Body of pancreas (tissue), 4 donors: ENCODE measurements around the gene NUP153. TPM values are rescaled to one million over a fixed set of nuclear protein-coding genes. Genes with fewer than 3 reads are reported as not detected.
A peak's percentile ranks its signal among the peaks of the same experiment; 100 is the strongest.
"Not testable (repeated sequence)": the region's sequence is repeated elsewhere in the genome, so short reads cannot be mapped to it uniquely, and the experiment has no call there.

Experiments
- ATAC-seq: fragments of 150-250 bp; one replicate; pipeline ENCODE4 v1.9.1; 2016
- DNase-seq, 4 donors: peaks; one replicate each; pipeline ENCODE4 v3.0.0-alpha.2; 2019
- H3K27ac ChIP-seq, 4 donors: fragments of 200-600 bp; sonication (generic); 1 replicate in 3 of 4; 2 replicates in 1 of 4; pipeline versions ENCODE4 v1.5.1 to v1.6.1; 2016 to 2019; ENCODE audit warnings: mild to moderate bottlenecking in 1 of 4, mixed read lengths in 1 of 4, moderate library complexity in 1 of 4
- H3K27me3 ChIP-seq, 2 donors: fragments of 200-600 bp; sonication (generic); one replicate each; pipeline ENCODE4 v1.6.0; 2016; ENCODE audit warnings: mild to moderate bottlenecking in 1 of 2
- H3K36me3 ChIP-seq, 2 donors: fragments of 200-600 bp; sonication (generic); replicated peaks in 1 of 2; 2 replicates each; pipeline ENCODE4 v1.5.1; 2016; ENCODE audit warnings: low read depth in 2 of 2; ENCODE audit not compliant: insufficient read depth in 1 of 2
- H3K4me1 ChIP-seq: fragments of 200-600 bp; sonication (generic); one replicate; pipeline ENCODE4 v1.6.0; 2016
- H3K4me3 ChIP-seq, 2 donors: fragments of 200-600 bp; sonication (generic); 1 replicate in 1 of 2; 2 replicates in 1 of 2; pipeline ENCODE4 v1.5.1; 2016 to 2019
- H3K9me3 ChIP-seq, 3 donors: fragments of 200-600 bp; sonication (generic); 1 replicate in 2 of 3; 2 replicates in 1 of 3; pipeline ENCODE4 v1.5.1; 2016
- POLR2A ChIP-seq, 3 donors: fragments of 450-650 bp; IDR thresholded peaks; one replicate each; pipeline ENCODE4 v1.6.1; 2016; ENCODE audit warnings: antibody characterized with exemption in 3 of 3, mild to moderate bottlenecking in 2 of 3
- WGBS, 2 donors: methylation state at CpG; one replicate each; pipeline ENCODE4 v1.1.5; 2017; 5-methylcytosine and 5-hydroxymethylcytosine counted together
- intact Hi-C: fragments of 100-400 bp; cut with DNase I; formaldehyde crosslinking; loops from one replicate; pipeline ENCODE4 v1.15.1; 2023
- total RNA-seq, 2 donors: library from RNA; depleted of rRNA; stranded (reverse); fragments of >200 nt; gene quantifications; one replicate each; pipeline ENCODE4 v1.1.0, GENCODE V29; 2016
- TF ChIP-seq, protein P1 (sequence below), 7 experiments: fragments of 450-650 bp in 4 of 7; fragments of 200-600 bp in 3 of 7; sonication (generic) in 3 of 7; IDR thresholded peaks; one replicate each; pipeline ENCODE4 v1.5.1; 2016 to 2019; ENCODE audit warnings: antibody characterized with exemption in 7 of 7

The NUP153 gene
- total RNA-seq = 10 to 100 TPM; 15.8 to 20.8 TPM

- peak within 1 kb of the TSS; percentile 95 to 100 (median 100) for H3K27ac ChIP-seq
- DNase-seq (peak; percentile 99), ATAC-seq (peak; percentile 88)
- no peaks in the 10 kb centered on the region for H3K36me3 ChIP-seq
- peaks cover 38% of the 10 kb centered on the region for H3K4me1 ChIP-seq
- TF ChIP-seq, protein P1, sequence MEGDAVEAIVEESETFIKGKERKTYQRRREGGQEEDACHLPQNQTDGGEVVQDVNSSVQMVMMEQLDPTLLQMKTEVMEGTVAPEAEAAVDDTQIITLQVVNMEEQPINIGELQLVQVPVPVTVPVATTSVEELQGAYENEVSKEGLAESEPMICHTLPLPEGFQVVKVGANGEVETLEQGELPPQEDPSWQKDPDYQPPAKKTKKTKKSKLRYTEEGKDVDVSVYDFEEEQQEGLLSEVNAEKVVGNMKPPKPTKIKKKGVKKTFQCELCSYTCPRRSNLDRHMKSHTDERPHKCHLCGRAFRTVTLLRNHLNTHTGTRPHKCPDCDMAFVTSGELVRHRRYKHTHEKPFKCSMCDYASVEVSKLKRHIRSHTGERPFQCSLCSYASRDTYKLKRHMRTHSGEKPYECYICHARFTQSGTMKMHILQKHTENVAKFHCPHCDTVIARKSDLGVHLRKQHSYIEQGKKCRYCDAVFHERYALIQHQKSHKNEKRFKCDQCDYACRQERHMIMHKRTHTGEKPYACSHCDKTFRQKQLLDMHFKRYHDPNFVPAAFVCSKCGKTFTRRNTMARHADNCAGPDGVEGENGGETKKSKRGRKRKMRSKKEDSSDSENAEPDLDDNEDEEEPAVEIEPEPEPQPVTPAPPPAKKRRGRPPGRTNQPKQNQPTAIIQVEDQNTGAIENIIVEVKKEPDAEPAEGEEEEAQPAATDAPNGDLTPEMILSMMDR (IDR thresholded peaks at IDR 0.05) = peak in 2 of 7 experiments; percentile 2 to 22
- TF ChIP-seq POLR2A (IDR thresholded peaks at IDR 0.05) = peak; percentile 95 to 96 (median 96)
- H3K27me3 ChIP-seq = no peaks in the 10 kb centered on the region
- intact Hi-C loops = no loop called here
- H3K9me3 ChIP-seq = no peaks in the 10 kb centered on the region
- peak within 1 kb of the TSS; percentile 72 to 91 for H3K4me3 ChIP-seq
- WGBS, 2 donors = 0 to 1% methylated on average over 32 to 59 of the region's 69 CpGs
These were observed at the start of gene NUP153 for GRCh38 chr6:17706580-17707370. Gene NUP153, minus strand, starts transcription at chr6:17706925. Its CDS starts 538 bp downstream, at chr6:17706387.

DNA sequence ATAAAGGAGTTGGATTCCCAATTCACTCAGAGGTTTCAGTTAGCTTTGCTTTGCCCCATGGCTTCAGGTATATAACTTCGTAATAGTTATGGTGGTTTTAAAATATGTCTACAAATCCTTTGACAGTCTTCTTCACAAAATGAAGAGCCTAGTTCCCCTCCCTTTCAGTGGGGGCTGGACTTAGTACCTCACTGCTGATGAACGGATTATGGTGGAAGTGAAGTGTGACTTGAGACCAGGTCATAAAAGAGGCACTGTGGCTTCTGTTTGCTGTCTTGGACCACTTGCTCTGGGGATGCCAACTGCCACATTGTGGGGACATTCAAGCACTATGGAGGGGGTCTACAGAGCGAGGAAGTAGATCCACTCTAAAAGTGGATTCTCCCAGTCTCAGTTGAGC is 47.5 kb upstream of the NUP153 start:
- WGBS, 2 donors = 70 to 73% methylated on average over 3 of the region's 3 CpGs
- no peak for DNase-seq
- Histone ChIP-seq H3K9me3 (no peaks in the 10 kb centered on the region), H3K36me3 (no peaks in the 10 kb centered on the region), H3K4me3 (no peak overlapping the region), H3K27ac (no peak overlapping the region), H3K4me1 (no peaks in the 10 kb centered on the region), H3K27me3 (no peaks in the 10 kb centered on the region)
- ATAC-seq = no peak
- no peak for TF ChIP-seq POLR2A (IDR thresholded peaks at IDR 0.05)
- TF ChIP-seq, protein P1 (IDR thresholded peaks at IDR 0.05) = no peak
- intact Hi-C loops = no loop called here

DNA sequence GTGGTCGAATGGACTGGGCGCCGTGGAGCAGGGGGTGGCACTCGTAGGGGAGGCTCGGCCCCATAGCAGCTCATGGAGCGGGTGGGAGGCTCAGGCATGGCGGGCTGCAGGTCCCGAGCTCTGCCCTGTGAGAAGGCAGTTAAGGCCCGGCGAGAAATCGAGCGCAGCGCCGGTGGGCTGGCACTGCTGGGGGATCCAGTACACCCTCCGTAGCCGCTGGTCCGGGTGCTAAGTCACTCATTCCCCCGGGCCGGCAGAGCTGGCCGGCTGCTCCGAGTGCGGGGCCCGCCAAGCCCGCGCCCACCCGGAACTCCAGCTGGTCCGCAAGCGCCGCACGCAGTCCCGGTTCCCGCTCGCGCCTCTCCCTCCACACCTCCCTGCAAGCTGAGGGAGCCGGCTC is 38.6 kb upstream of the NUP153 start:
- ATAC-seq, H3K27ac ChIP-seq, intact Hi-C loops, H3K27me3 ChIP-seq, H3K4me3 ChIP-seq, H3K9me3 ChIP-seq, DNase-seq, H3K36me3 ChIP-seq, H3K4me1 ChIP-seq: not testable (repeated sequence)
- 92 to 97% methylated on average over 19 to 34 of the region's 35 CpGs for WGBS, 2 donors

- H3K4me3 ChIP-seq, H3K27ac ChIP-seq, H3K27me3 ChIP-seq, H3K36me3 ChIP-seq, intact Hi-C loops, H3K4me1 ChIP-seq, H3K9me3 ChIP-seq, ATAC-seq, DNase-seq: not testable (repeated sequence)
- 83 to 84% methylated on average over 9 to 10 of the region's 13 CpGs for WGBS, 2 donors
These were observed 38.1 kb upstream of the NUP153 start for GRCh38 chr6:17744757-17745308.

DNA sequence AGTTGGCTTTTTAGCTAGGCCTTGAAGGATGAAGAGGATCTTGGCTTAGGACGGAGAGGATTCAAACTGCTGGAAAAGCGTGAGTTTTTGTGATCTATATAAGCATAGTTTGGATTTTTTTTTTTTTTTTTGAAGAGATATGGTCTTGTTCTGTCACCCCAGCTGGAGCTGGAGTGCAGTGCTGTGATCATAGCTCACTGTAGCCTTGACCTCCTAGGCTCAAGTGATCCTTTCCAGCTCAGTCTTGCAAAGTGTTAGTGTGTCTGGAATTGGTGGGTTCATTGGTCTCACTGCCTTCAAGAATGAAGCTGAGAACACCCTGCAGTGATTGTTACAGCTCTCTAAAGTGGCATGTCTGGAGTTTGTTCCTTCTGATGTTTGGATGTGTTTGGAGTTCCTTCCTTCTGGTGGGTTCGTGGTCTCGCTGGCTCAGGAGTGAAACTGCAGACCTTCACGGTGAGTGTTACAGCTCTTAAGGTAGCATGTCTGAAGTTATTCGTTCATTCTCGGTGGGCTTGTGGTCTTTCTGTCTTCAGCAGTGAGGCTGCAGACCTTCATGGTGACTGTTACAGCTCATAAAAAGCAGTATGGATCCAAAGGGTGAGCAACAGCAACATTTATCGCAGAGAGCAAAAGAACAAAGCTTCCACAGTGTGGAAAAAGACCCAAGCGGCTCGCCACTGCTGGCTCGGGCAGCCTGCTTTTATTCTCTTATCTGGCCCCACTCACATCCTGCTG is 37.5 kb upstream of the NUP153 start:
- intact Hi-C loops = no loop called here
- Histone ChIP-seq H3K27me3 (no peaks in the 10 kb centered on the region), H3K9me3 (no peaks in the 10 kb centered on the region), H3K27ac (no peak overlapping the region), H3K36me3 (no peaks in the 10 kb centered on the region), H3K4me3 (no peak overlapping the region), H3K4me1 (no peaks in the 10 kb centered on the region)
- 62 to 64% methylated on average over 11 of the region's 11 CpGs for WGBS, 2 donors
- DNase-seq (no peak), ATAC-seq (no peak)
- TF ChIP-seq, protein P1 (IDR thresholded peaks at IDR 0.05) = no peak
- TF ChIP-seq POLR2A (IDR thresholded peaks at IDR 0.05) = no peak
